SK-N-MC (cell line): Measurements from ENCODE around the gene DYNLRB1.

ENCODE experiments used
- EZH2 ChIP-seq: fragments of 200-600 bp; sonication (generic); IDR thresholded peaks from one replicate; pipeline ENCODE4 v1.6.1; 2017; ENCODE audit warnings: antibody characterized with exemption
- POLR2AphosphoS5 ChIP-seq: IDR thresholded peaks from 2 replicates; pipeline ENCODE4 v1.6.1; 2012; ENCODE audit warnings: mild to moderate bottlenecking, low read depth, low read length, borderline replicate concordance

DNA sequence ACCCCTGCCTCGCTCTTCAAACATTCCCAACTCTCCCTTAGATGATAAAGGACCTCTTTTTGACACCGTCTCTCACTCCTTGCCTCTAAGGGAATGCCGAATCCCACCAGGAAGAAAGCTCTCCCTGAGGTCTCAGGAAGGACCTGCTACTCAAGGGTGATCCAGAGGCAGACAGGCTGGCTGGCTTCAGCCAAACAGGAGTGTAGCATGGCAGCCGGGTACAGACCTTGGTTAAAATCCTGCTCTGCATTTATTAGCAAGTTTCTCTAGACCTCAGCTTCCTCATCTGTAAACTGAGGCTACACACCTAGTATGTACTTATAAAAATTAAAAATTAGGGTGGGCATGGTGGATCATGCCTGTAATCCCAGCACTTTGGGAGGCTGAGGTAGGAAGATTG, 59.5 kb downstream of the DYNLRB1 start:
- TF ChIP-seq EZH2 (no peak), POLR2AphosphoS5 (no peak)
